Astrocyte of the spinal cord (primary cell): ENCODE measurements around the gene ZNF628.

Experiments
- DNase-seq: peaks from one replicate; pipeline ENCODE4 v3.0.0; 2011; ENCODE audit warnings: low read depth, low spot score
- H3K4me3 ChIP-seq: 2 replicates; pipeline ENCODE4 v1.5.1; 2011; ENCODE audit warnings: low read depth, mild to moderate bottlenecking, low read length, moderate library complexity
- CTCF ChIP-seq: IDR thresholded peaks from 2 replicates; pipeline ENCODE4 v1.5.1; 2012; ENCODE audit warnings: low read depth, mild to moderate bottlenecking, low read length, inconsistent platforms
- in situ Hi-C: cut with HindIII; loops from 2 replicates; pipeline ENCODE4 v1.10.0; 2017; ENCODE audit warnings: low sequenced_read_pairs

Gene ZNF628

GRCh38 chr19:55472463-55472862 lies 4.0 kb upstream of the ZNF628 start:
- peak; percentile 65 for DNase-seq
- TF ChIP-seq CTCF: no peak
- H3K4me3 ChIP-seq: no peak overlapping the region
- in situ Hi-C loops: no loop called here

- in situ Hi-C loops: no loop called here
- DNase-seq: peak; percentile 63
- H3K4me3 ChIP-seq: no peak overlapping the region
- TF ChIP-seq CTCF: no peak
Observed at GRCh38 chr19:55473225-55474012, 3.0 kb upstream of the ZNF628 start.

GRCh38 chr19:55474269-55475265 lies 1.9 kb upstream of the ZNF628 start:
- in situ Hi-C loops: no loop called here
- peak; percentile 69 for DNase-seq
- no peak overlapping the region for H3K4me3 ChIP-seq
- TF ChIP-seq CTCF: no peak

GRCh38 chr19:55477905-55478304 lies 1.5 kb downstream of the ZNF628 start:
- DNase-seq: no peak
- TF ChIP-seq CTCF: no peak
- peak overlapping the region; percentile 62 for H3K4me3 ChIP-seq
- in situ Hi-C loops: no loop called here

GRCh38 chr19:55478364-55478763 lies 1.9 kb downstream of the ZNF628 start:
- no peak for TF ChIP-seq CTCF
- no peak for DNase-seq
- in situ Hi-C loops: no loop called here
- H3K4me3 ChIP-seq: no peak overlapping the region

- in situ Hi-C loops: no loop called here
- no peak for DNase-seq
- no peak overlapping the region for H3K4me3 ChIP-seq
- no peak for TF ChIP-seq CTCF
Observed at GRCh38 chr19:55479045-55479444, 2.6 kb downstream of the ZNF628 start.
